HG02798 (cell line): ENCODE data around the gene MUC5AC.
"Not testable (repeated sequence)": the region's sequence is repeated elsewhere in the genome, so short reads cannot be mapped to it uniquely, and the experiment has no call there.

Source experiments
- ATAC-seq: cut with Tn5 transposase; IDR thresholded peaks from one replicate; pipeline ENCODE4 v1.9.1; 2021; ENCODE audit warnings: mild to moderate bottlenecking; ENCODE audit not compliant: unreplicated experiment, poor library complexity

MUC5AC gene, protein sequence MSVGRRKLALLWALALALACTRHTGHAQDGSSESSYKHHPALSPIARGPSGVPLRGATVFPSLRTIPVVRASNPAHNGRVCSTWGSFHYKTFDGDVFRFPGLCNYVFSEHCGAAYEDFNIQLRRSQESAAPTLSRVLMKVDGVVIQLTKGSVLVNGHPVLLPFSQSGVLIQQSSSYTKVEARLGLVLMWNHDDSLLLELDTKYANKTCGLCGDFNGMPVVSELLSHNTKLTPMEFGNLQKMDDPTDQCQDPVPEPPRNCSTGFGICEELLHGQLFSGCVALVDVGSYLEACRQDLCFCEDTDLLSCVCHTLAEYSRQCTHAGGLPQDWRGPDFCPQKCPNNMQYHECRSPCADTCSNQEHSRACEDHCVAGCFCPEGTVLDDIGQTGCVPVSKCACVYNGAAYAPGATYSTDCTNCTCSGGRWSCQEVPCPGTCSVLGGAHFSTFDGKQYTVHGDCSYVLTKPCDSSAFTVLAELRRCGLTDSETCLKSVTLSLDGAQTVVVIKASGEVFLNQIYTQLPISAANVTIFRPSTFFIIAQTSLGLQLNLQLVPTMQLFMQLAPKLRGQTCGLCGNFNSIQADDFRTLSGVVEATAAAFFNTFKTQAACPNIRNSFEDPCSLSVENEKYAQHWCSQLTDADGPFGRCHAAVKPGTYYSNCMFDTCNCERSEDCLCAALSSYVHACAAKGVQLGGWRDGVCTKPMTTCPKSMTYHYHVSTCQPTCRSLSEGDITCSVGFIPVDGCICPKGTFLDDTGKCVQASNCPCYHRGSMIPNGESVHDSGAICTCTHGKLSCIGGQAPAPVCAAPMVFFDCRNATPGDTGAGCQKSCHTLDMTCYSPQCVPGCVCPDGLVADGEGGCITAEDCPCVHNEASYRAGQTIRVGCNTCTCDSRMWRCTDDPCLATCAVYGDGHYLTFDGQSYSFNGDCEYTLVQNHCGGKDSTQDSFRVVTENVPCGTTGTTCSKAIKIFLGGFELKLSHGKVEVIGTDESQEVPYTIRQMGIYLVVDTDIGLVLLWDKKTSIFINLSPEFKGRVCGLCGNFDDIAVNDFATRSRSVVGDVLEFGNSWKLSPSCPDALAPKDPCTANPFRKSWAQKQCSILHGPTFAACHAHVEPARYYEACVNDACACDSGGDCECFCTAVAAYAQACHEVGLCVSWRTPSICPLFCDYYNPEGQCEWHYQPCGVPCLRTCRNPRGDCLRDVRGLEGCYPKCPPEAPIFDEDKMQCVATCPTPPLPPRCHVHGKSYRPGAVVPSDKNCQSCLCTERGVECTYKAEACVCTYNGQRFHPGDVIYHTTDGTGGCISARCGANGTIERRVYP (N-terminal part only)

DNA sequence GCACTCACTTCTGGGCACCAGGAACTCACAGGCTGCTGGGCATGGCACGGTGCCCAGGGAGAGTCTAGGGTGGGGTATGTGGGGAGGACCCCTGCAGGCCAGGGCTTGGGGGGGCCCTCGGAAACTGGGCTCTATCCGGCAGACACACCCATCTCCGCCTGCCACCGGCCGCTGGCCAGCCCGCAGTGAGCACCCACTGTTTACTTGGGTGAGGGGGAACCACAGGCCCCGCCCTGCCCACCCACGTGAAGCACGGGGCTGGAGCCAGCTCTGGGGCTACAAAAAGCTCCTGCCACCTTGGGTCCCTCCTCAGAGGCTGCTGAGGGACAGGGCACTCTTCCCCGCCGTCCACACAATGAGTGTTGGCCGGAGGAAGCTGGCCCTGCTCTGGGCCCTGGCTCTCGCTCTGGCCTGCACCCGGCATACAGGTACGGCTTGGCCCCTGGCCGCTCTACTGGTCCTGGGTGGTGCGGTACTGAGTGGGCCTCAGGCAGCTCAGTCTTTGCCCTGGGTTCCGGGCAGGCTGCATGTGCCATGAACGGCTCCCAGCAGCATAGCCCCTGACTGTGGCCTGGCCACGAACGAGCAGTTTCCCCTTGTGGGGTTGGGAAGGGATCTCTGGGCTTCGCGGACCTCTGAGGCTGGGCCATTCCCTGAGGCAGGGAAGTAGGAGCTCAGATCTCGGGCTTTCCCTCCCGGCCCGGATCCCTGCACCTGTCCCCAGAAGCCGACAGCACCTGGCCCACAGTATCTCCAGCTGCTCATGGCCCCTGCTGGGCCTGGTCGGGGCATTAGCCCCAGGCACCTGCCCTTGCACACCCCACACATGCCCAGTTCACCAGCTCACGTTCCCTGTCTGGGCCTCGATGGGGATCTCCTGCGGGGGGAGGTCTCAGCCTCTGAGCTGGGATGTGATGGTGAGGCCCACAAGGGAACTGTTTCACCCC lies at the start of gene MUC5AC:
Gene MUC5AC, plus strand, starts transcription at position 309 of the 947 bp plus-strand sequence. Its CDS starts 47 bp downstream, at position 356.
- no peak for ATAC-seq

GRCh38 chr11:1108246-1108900 lies 49.4 kb upstream of the MUC5AC start:
- no peak for ATAC-seq

GRCh38 chr11:1109101-1109917 lies 48.4 kb upstream of the MUC5AC start:
- no peak for ATAC-seq

- no peak for ATAC-seq
These were observed 47.6 kb upstream of the MUC5AC start for GRCh38 chr11:1109918-1110705.

- no peak for ATAC-seq
These were observed 46.1 kb upstream of the MUC5AC start for GRCh38 chr11:1111545-1112212.

- ATAC-seq = no peak
These were observed 45.2 kb upstream of the MUC5AC start for GRCh38 chr11:1112351-1113191.

DNA sequence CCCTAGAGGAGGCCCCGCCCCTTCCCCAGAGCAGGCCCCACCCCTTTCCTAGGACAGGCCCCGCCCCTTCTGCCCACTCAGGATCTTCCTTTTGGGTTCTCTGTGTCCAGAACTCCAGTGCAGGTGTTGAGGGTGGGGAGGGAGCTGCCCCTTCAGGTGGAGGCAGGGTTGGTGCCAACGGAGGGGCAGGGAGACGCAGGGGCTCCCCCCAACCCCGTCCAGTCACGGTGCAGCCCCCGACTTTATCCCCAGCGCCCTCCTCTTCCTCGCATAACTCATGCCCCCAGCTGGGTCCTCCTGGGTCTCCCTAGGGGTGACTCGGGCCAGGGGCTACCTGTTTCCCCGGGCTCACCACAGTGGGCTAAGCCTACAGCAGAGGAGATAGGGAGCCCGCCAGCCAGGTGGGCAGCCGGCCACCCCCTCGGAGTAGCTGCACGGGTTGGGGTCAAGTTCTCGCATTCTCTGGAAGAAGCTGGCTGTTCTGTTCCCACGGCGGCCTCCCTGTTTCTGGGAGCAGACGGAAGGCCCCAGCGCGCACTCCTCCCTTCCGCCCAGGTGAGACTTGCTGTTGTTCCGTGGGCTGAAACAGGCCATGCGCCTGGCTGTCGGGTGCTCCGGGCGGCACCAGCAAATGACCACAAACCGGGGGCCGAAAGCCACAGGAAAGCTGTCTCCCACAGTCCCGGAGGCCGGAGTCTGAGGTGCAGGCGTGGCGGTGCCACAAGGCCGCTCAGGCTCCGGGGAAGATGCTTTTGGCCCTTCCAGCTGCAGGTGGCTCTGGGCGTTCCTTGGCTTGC lies 44.1 kb upstream of the MUC5AC start:
- no peak for ATAC-seq

DNA sequence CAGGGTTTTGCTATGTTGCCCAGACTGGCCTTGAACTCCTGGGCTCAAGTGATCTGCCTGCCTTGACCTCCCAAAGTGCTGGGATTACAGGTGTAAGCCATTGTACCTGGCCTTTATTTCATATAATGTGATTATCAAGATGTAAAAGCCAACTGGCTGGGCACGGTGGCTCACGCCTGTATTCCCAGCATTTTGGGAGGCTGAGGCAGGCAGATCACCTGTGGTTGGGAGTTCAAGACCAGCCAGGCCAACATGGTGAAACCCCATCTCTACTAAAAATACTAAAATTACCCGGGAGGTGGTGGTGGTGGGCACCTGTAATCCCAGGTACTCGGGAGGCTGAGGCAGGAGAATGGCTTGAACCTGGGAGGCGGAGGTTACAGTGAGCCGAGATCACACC lies 42.5 kb upstream of the MUC5AC start:
- not testable (repeated sequence) for ATAC-seq

- ATAC-seq = no peak
These were observed 41.6 kb upstream of the MUC5AC start for GRCh38 chr11:1116104-1116503.

GRCh38 chr11:1116666-1117390 lies 40.9 kb upstream of the MUC5AC start:
- no peak for ATAC-seq

- ATAC-seq = no peak
These were observed 39.8 kb upstream of the MUC5AC start for GRCh38 chr11:1117992-1118391.

DNA sequence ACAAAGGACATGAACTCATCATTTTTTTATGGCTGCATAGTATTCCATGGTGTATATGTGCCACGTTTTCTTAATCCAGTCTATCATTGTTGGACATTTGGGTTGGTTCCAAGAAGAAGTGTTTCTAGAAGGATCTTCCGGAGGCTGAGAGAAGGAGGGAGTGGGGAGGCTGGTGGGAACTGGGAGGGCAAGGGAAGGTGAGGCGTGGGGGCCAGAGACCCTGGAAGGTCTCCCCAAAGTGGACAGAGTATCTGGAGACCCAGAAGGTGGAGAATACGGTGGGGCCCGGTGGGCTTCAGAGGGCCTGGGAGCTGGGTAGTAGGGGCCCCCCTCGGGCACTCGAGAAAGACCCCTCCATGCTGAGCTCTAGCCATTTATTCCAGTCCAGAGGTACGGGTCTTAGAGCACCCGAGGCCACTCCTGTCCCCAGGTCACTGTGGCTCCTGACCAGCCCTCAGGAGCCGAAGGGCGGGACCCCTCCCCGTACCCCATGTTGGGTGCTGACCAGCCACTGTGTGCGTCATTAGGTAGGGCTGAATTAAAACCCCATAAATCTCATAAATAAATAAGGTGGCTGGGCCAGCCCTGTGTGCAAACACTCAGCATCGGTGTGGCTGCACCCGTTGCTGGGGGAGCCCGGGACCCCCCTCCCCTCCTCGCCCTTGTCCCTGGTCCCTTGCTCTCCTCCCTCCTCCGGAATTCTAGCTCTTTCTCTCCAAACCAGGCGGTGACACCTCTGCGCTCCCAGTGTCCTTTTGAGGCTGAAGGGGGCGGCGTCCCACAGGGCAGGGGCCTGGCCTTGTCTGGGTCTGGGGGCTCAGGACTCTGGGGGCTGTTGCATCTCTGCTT lies 38.8 kb upstream of the MUC5AC start:
- ATAC-seq = no peak

DNA sequence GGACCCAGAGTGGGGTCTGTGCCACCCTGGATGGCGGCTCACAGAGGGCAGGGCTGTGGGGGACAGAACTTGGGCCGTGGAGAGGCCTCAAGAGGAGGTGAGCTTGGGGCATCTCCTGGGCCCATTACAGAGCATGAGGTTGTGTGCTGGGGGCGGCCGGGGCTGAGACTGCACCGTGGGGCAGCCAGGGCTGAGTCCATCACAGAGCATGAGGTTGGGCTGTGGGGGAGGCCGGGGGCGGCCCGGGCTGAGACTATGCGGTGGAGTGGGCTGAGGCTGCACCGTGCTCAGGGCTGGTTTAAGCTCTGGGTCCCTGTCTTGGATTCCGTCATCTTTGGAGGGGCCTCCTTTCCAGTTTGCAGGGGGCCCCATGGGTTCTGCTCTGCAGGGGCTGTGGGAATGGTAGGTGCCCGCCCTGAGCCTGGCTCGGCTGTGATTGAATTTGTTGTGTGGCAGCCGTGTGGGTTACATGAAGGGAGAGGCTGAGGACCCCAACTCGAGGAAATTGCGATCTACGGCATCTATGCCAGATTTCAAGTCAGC lies 38.1 kb upstream of the MUC5AC start:
- no peak for ATAC-seq
